ENCODE results near the gene PTPRD. TPM values are rescaled to one million over a fixed set of nuclear protein-coding genes. Genes with fewer than 3 reads are reported as not detected.

Gene PTPRD
- total RNA-seq, 1 experiment from 2014 or later = 32.5 TPM

- Histone ChIP-seq H3K79me2 (ENCODE audit: insufficient read depth, low read length) (no peaks in the 10 kb centered on the region), H3K4me1 (ENCODE audit: insufficient read depth, low read length) (no peaks in the 10 kb centered on the region), H3K18ac (ENCODE audit: insufficient read length, low read depth, low read length) (no peak overlapping the region), H2AFZ (ENCODE audit: low read length) (no peak overlapping the region), H3K4me2 (ENCODE audit: insufficient read depth, insufficient read length, low read length) (no peak overlapping the region), H3K23ac (ENCODE audit: insufficient read length, low read depth, low read length) (no peak overlapping the region), H4K5ac (ENCODE audit: insufficient read length, low read depth, low read length) (no peak overlapping the region), H3K4ac (ENCODE audit: low read depth, low read length) (no peak overlapping the region), H4K91ac (ENCODE audit: insufficient read length, low read depth, low read length) (no peak overlapping the region), H3K9me3 (ENCODE audit: control insufficient read depth, low read depth, low read length) (no peaks in the 10 kb centered on the region), H3T11ph (ENCODE audit: low read length) (no peak overlapping the region), H3K79me1 (ENCODE audit: insufficient read depth, low read depth, low read length, poor library complexity, severe bottlenecking) (no peaks in the 10 kb centered on the region), H3K9ac (ENCODE audit: extremely low read depth, insufficient read length, low read length) (no peak overlapping the region), H2BK20ac (ENCODE audit: low read depth, low read length, poor library complexity, severe bottlenecking) (no peak overlapping the region), H2BK5ac (ENCODE audit: insufficient read length, low read length) (no peak overlapping the region), H2AK5ac (ENCODE audit: insufficient read length, low read length) (no peak overlapping the region), H2BK12ac (ENCODE audit: insufficient read length, low read depth, low read length) (no peak overlapping the region), H3K56ac (ENCODE audit: insufficient read length, low read depth, low read length) (no peak overlapping the region), H2BK15ac (ENCODE audit: low read depth, low read length) (no peak overlapping the region), H3K14ac (ENCODE audit: insufficient read depth, low read length) (no peak overlapping the region), H3K27ac (ENCODE audit: insufficient read length, low read depth, low read length) (no peak overlapping the region), H4K8ac (replicated peaks; ENCODE audit: insufficient read length, low read depth, low read length) (no peak overlapping the region), H4K20me1 (ENCODE audit: control insufficient read depth, insufficient read depth, insufficient read length) (no peaks in the 10 kb centered on the region), H3K23me2 (ENCODE audit: insufficient read length, low read depth, low read length, poor library complexity, severe bottlenecking) (no peaks in the 10 kb centered on the region), H3K27me3 (ENCODE audit: insufficient read depth, low read length) (no peaks in the 10 kb centered on the region), H2BK120ac (ENCODE audit: low read depth, low read length, poor library complexity, severe bottlenecking) (no peak overlapping the region)
- Mint-ChIP-seq H3K4me1 (no peaks in the 10 kb centered on the region), H3K9me3 (peaks cover 10 to 11% of the 10 kb centered on the region in 2 experiments), H3K36me3 (ENCODE audit: insufficient read depth in 1 of 3, low read depth in 3 of 3) (peaks cover 0 to 11% (median 2%) of the 10 kb centered on the region in 3 experiments; a peak in 2 of 7 replicates), H3K27me3 (ENCODE audit: low read depth) (no peaks in the 10 kb centered on the region), H3K4me3 (no peak overlapping the region), H3K27ac (no peak overlapping the region)
- no peak for DNase-seq
- TF ChIP-seq, protein P1, sequence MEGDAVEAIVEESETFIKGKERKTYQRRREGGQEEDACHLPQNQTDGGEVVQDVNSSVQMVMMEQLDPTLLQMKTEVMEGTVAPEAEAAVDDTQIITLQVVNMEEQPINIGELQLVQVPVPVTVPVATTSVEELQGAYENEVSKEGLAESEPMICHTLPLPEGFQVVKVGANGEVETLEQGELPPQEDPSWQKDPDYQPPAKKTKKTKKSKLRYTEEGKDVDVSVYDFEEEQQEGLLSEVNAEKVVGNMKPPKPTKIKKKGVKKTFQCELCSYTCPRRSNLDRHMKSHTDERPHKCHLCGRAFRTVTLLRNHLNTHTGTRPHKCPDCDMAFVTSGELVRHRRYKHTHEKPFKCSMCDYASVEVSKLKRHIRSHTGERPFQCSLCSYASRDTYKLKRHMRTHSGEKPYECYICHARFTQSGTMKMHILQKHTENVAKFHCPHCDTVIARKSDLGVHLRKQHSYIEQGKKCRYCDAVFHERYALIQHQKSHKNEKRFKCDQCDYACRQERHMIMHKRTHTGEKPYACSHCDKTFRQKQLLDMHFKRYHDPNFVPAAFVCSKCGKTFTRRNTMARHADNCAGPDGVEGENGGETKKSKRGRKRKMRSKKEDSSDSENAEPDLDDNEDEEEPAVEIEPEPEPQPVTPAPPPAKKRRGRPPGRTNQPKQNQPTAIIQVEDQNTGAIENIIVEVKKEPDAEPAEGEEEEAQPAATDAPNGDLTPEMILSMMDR (conservative IDR thresholded peaks at IDR 0.05) = peak; percentile 57
- no CpG with 5 or more reads among the region's 2 CpGs for WGBS (ENCODE audit: extremely low coverage, insufficient read length, low lambda C conversion rate)
Measured at GRCh38 chr9:9912459-9912858, 700.3 kb downstream of the PTPRD start.

All from H9 (cell line).